Activated CD8-positive, alpha-beta memory T cell treated with anti-CD3 and anti-CD28 coated beads, Interleukin-2, amount 50 U/mL, for 4 hours (primary cell): ENCODE data around the gene COL1A2.

ENCODE experiments used
- DNase-seq: peaks from one replicate; pipeline ENCODE4 v3.0.0-alpha.2; 2020

The COL1A2 gene

GRCh38 chr7:94394437-94395140 is at the start of gene COL1A2:
COL1A2 (plus strand) TSS chr7:94394895; CDS start chr7:94395032, 137 bp downstream.
- no peak for DNase-seq

DNA sequence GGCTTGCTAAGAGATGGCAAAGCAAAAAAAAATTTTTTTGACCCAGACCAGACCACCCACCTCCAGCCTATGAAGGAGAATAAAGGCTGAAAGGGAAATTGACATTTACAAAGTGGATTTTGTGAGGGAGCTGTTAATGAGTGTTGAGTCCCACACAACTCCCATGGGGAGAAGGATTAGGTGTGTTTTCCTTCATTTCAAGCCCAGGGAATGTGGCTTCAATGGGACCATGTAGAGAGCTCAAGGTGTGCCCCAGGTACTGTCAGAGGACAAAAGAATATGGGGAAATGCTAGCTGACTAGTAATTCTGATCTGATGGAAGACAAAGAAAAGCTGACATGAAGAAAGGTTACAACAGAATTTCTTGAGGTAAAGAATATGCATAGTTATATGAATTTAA is 48.8 kb upstream of the COL1A2 start:
- no peak for DNase-seq

DNA sequence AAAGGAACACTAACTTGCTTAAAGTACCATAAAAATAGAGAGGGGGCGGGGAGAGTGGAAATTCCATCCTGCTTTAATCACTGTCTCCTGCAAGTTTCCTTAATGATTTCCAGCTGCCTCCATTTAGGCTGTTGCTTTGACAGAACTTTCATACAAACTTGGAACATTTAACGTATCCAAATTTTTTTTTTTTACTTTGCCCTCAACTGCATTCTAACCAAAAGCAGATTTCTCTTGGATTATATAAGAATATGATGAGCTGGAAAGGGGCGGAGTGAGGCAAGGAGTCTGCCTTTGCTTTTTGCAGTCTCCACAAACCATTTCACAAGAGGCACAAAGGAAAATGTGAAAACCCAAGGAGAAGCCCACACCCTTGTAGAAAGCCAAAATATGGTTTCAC is 46.6 kb upstream of the COL1A2 start:
- DNase-seq: no peak

- DNase-seq: no peak
These were observed 44.0 kb upstream of the COL1A2 start for GRCh38 chr7:94350734-94351133.

GRCh38 chr7:94351703-94352102 is 43.0 kb upstream of the COL1A2 start:
- DNase-seq: no peak

GRCh38 chr7:94352887-94353286 is 41.8 kb upstream of the COL1A2 start:
- DNase-seq: no peak

GRCh38 chr7:94354953-94355352 is 39.7 kb upstream of the COL1A2 start:
- no peak for DNase-seq

- no peak for DNase-seq
These were observed 39.2 kb upstream of the COL1A2 start for GRCh38 chr7:94355454-94355853.

GRCh38 chr7:94357076-94357475 is 37.6 kb upstream of the COL1A2 start:
- no peak for DNase-seq

GRCh38 chr7:94360926-94361325 is 33.8 kb upstream of the COL1A2 start:
- DNase-seq: no peak

- DNase-seq: no peak
These were observed 32.4 kb upstream of the COL1A2 start for GRCh38 chr7:94362276-94362675.

- no peak for DNase-seq
These were observed 29.9 kb upstream of the COL1A2 start for GRCh38 chr7:94364816-94365215.

- DNase-seq: no peak
These were observed 28.5 kb upstream of the COL1A2 start for GRCh38 chr7:94366163-94366562.

GRCh38 chr7:94366832-94367231 is 27.9 kb upstream of the COL1A2 start:
- no peak for DNase-seq

GRCh38 chr7:94367949-94368348 is 26.7 kb upstream of the COL1A2 start:
- DNase-seq: no peak

DNA sequence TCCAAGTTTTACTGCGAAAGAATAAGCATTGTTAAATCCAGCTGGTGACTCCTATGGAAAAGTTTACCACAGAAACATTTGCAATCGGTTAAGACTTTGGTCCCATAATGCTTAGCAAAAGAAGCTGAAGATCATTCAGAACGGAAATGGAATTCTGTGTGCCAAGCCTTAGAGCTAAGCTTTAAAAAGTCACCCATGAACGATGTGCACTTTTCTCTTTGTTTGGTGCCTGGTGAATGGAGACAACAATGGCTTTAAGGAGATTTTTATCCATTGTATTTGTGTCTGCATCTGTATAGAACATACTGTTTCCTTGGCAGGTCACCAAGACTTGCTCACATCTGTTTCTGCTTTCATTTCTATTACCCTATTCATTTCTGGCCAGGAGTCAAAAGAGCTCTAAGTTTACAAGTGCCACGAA is 26.3 kb upstream of the COL1A2 start:
- DNase-seq: no peak

DNA sequence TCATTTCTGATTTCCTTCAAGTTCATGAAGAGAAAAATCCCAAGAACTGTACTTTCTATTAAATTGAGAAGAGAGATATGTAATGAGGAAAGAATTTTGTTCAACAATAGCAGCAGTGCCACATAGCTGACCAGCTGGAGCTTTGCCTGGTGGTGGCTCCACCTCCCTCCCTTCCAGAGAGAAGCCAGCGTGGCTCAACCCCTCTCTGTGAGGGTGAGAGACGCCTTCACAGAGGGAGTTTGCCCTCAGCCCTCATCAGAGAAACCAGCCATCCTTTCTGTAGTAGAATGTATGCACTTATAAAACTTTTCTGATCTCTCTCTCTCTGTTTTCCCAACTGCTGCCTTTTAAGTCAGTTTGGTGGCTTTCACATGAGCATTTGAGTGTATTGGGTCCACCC is 20.5 kb upstream of the COL1A2 start:
- no peak for DNase-seq

- no peak for DNase-seq
These were observed 19.8 kb upstream of the COL1A2 start for GRCh38 chr7:94374721-94375566.

- no peak for DNase-seq
These were observed 19.0 kb upstream of the COL1A2 start for GRCh38 chr7:94375691-94376090.

DNA sequence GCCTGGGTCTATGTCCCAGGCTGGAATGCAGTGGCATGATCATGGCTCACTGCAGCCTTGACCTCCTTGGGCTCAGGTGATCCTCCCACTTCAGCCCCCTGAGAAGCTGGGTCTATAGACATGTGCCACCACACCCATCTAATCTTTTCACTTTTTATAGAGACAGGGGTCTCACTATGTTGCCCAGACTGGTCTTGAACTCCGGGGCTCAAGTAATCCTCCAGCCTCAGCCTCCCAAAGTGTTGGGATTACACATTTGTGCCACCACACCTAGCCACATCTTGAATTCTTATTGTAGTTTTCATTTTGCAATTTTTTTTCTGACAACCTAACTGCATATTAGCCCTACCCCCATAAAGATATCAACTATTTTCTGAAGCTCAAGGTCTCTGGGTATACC is 18.4 kb upstream of the COL1A2 start:
- DNase-seq: no peak

DNA sequence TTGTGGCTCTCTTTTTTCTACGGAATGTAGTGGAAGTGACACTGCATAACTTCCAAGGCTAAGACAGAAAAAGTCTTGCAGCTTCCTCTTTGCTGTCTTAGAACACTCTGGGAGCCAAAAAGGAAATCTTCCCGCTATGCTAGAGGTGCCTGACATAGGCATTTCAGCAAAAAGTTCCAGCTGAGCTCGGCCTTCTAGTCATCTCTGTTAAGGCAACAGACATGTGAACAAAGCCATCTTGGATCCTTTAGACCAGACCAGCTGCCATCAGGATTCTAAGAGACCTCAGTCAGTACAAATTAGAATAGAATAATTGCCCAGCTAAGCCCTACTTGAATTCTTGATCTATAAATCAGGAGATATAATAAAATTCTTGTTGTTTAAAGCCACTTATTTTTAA is 16.3 kb upstream of the COL1A2 start:
- DNase-seq: no peak

DNA sequence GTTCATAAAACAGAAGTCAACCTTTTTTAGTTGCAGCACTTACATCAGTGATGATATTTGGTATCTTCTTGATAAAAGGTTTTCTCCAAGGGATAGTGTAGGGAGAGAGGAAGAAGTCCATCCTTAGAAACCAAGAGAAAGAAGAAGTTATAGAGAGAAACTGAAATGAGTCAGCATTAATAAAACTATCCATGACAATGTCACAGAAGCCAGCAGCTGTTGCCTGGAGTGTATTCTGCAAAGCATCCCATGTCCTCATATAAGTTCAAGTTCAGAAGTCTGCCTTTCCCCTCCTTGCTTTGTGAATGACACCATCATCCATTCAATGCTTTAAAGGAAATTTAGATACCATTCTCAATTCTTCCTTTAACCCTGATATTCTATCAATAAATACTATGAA is 14.4 kb upstream of the COL1A2 start:
- no peak for DNase-seq

DNA sequence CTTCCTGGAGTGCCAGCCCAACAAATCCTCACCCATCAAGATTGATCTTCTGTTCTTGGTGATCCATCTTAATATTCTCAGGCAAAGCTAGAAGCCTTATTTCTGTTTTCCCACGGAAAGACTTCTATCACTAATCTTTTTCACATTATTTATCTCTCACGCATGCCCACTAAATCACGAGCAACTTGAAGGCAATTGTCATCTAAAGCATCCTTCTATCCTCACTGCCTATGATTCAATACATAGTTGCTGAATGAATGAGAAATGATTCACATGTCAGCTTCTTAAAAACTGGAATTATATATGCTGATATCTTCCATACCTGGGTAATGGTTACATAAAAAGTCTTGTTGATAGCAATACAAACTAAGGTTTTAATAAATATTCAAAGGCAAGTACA is 12.6 kb upstream of the COL1A2 start:
- no peak for DNase-seq

- no peak for DNase-seq
These were observed 11.9 kb upstream of the COL1A2 start for GRCh38 chr7:94382746-94383145.
